H1 (cell line): Measurements from ENCODE around the gene TMEM125. TPM values are rescaled to one million over a fixed set of nuclear protein-coding genes. Genes with fewer than 3 reads are reported as not detected.

Source experiments
- CTCF ChIA-PET: fragments of 300-600 bp; sonication (Branson Sonifier 250); formaldehyde crosslinking; loops from one replicate; lab custom pipeline; 2021; ENCODE audit not compliant: partially characterized antibody; lab: Charles Lee
- POLR2A ChIA-PET: fragments of 300-600 bp; sonication (Branson Sonifier 250); formaldehyde crosslinking; loops from one replicate; lab custom pipeline; 2021; ENCODE audit warnings: inconsistent platforms; ENCODE audit not compliant: partially characterized antibody; lab: Charles Lee
- DNase-seq, 2 experiments: peaks; one replicate each; pipeline versions ENCODE4 v3.0.0 to v3.0.0-alpha.2; 2010 to 2022; ENCODE audit warnings: low spot score in 2 of 2, low read depth in 1 of 2, mixed read lengths in 1 of 2
- FAIRE-seq: peaks from 2 replicates; lab custom pipeline; 2011; peaks lifted over from hg19 to GRCh38; lab: Jason Lieb, UNC
- H2AFZ ChIP-seq: 2 replicates; pipeline ENCODE4 v1.8.1; 2012; ENCODE audit warnings: low read length, inconsistent platforms
- H2AK5ac ChIP-seq: 2 replicates; pipeline ENCODE4 v1.6.1; 2013; ENCODE audit warnings: low read depth, low read length
- H2BK120ac ChIP-seq: replicated peaks from 2 replicates; pipeline ENCODE3; 2013; ENCODE audit warnings: low read depth, low read length, inconsistent platforms
- H2BK12ac ChIP-seq: 2 replicates; pipeline ENCODE4 v1.6.1; 2013; ENCODE audit warnings: low read depth, low read length
- H2BK15ac ChIP-seq: 2 replicates; pipeline ENCODE4 v1.6.1; 2013; ENCODE audit warnings: low read length
- H2BK20ac ChIP-seq: 2 replicates; pipeline ENCODE4 v1.6.1; 2013; ENCODE audit warnings: low read length
- H2BK5ac ChIP-seq: 2 replicates; pipeline ENCODE4 v1.6.1; 2013; ENCODE audit warnings: low read depth, low read length
- H3K14ac ChIP-seq: 2 replicates; pipeline ENCODE4 v1.6.1; 2013; ENCODE audit warnings: inconsistent platforms; ENCODE audit not compliant: insufficient read length
- H3K18ac ChIP-seq: 2 replicates; pipeline ENCODE4 v1.6.1; 2013; ENCODE audit warnings: low read length; ENCODE audit errors: extremely low read depth
- H3K23ac ChIP-seq: 2 replicates; pipeline ENCODE4 v1.6.1; 2013; ENCODE audit warnings: inconsistent platforms; ENCODE audit not compliant: insufficient read length
- H3K23me2 ChIP-seq: 2 replicates; pipeline ENCODE4 v1.6.1; 2013; ENCODE audit warnings: low read depth, low read length
- H3K27ac ChIP-seq: 2 replicates; pipeline ENCODE4 v1.6.1; 2011; ENCODE audit warnings: low read depth, low read length, inconsistent platforms
- H3K27me3 ChIP-seq, 4 experiments: replicated peaks in 1 of 4; 1 replicate in 1 of 4; 2 replicates in 3 of 4; pipeline versions ENCODE4 v1.6.1 to v1.8.1; 2011 to 2013; ENCODE audit warnings: low read length in 3 of 4, mild to moderate bottlenecking in 3 of 4, inconsistent platforms in 2 of 4, mixed read lengths in 2 of 4, moderate library complexity in 1 of 4; ENCODE audit not compliant: control insufficient read depth in 3 of 4, insufficient read depth in 3 of 4; ENCODE audit errors: extremely low read depth in 1 of 4
- H3K36me3 ChIP-seq, 4 experiments: 2 replicates each; pipeline versions ENCODE4 v1.6.1 to v1.8.1; 2011 to 2013; ENCODE audit warnings: mild to moderate bottlenecking in 4 of 4, low read length in 3 of 4, moderate library complexity in 2 of 4, control low read depth in 1 of 4, inconsistent platforms in 1 of 4; ENCODE audit not compliant: insufficient read depth in 4 of 4, control insufficient read depth in 2 of 4
- H3K4ac ChIP-seq: replicated peaks from 2 replicates; pipeline ENCODE3; 2013; ENCODE audit warnings: low read length, low read depth, mixed read lengths, inconsistent platforms; ENCODE audit not compliant: insufficient read length
- H3K4me1 ChIP-seq, 4 experiments: replicated peaks in 1 of 4; 1 replicate in 1 of 4; 2 replicates in 3 of 4; pipeline versions ENCODE4 v1.6.1 to v1.8.1; 2011 to 2013; ENCODE audit warnings: low read length in 3 of 4, inconsistent platforms in 2 of 4, mixed read lengths in 1 of 4; ENCODE audit not compliant: insufficient read depth in 4 of 4, control insufficient read depth in 3 of 4
- H3K4me2 ChIP-seq, 2 experiments: 2 replicates each; pipeline versions ENCODE4 v1.6.1 to v1.8.1; 2011 to 2013; ENCODE audit warnings: low read depth in 2 of 2, low read length in 2 of 2, control low read depth in 1 of 2, inconsistent platforms in 1 of 2, mild to moderate bottlenecking in 1 of 2; ENCODE audit not compliant: insufficient read depth in 1 of 2
- H3K4me3 ChIP-seq, 4 experiments: fragments of 200-600, 300-600 bp in 1 of 4; sonication (generic), shearing (Covaris generic), sonication (Bioruptor Twin) in 1 of 4; 2 replicates each; pipeline versions ENCODE4 v1.5.1 to v1.8.1; 2011 to 2016; ENCODE audit warnings: low read length in 4 of 4, low read depth in 3 of 4, control low read depth in 2 of 4, inconsistent platforms in 2 of 4, mild to moderate bottlenecking in 2 of 4, mixed read lengths in 1 of 4, moderate library complexity in 1 of 4; ENCODE audit not compliant: insufficient read depth in 2 of 4; ENCODE audit errors: extremely low read depth in 1 of 4
- H3K56ac ChIP-seq: replicated peaks from 2 replicates; pipeline ENCODE3; 2013; ENCODE audit warnings: low read depth, mild to moderate bottlenecking, mixed read lengths, low read length, inconsistent platforms; ENCODE audit not compliant: insufficient read length
- H3K79me1 ChIP-seq: 2 replicates; pipeline ENCODE4 v1.6.1; 2013; ENCODE audit warnings: low read depth, low read length, control low read depth
- H3K79me2 ChIP-seq, 2 experiments: 2 replicates each; pipeline versions ENCODE4 v1.6.1 to v1.8.1; 2012 to 2013; ENCODE audit warnings: low read length in 2 of 2, mild to moderate bottlenecking in 2 of 2, inconsistent platforms in 1 of 2; ENCODE audit not compliant: insufficient read depth in 2 of 2, control insufficient read depth in 1 of 2
- H3K9ac ChIP-seq, 4 experiments: replicated peaks in 1 of 4; 1 replicate in 1 of 4; 2 replicates in 3 of 4; pipeline versions ENCODE4 v1.6.1 to v1.8.1; 2011 to 2013; ENCODE audit warnings: low read depth in 3 of 4, low read length in 3 of 4, control low read depth in 2 of 4, mild to moderate bottlenecking in 2 of 4, moderate library complexity in 2 of 4, inconsistent platforms in 1 of 4; ENCODE audit errors: extremely low read depth in 1 of 4
- H3K9me3 ChIP-seq, 2 experiments: 2 replicates each; pipeline versions ENCODE4 v1.6.1 to v1.8.1; 2012 to 2013; ENCODE audit warnings: mild to moderate bottlenecking in 2 of 2, moderate library complexity in 2 of 2, control low read depth in 1 of 2, inconsistent platforms in 1 of 2, low read depth in 1 of 2, low read length in 1 of 2, mixed read lengths in 1 of 2; ENCODE audit not compliant: insufficient read depth in 2 of 2
- H4K20me1 ChIP-seq, 2 experiments: replicated peaks in 1 of 2; 2 replicates each; pipeline versions ENCODE3 to v1.8.1; 2011 to 2013; ENCODE audit warnings: inconsistent platforms in 2 of 2, low read length in 2 of 2, mild to moderate bottlenecking in 1 of 2; ENCODE audit not compliant: insufficient read depth in 2 of 2, control insufficient read depth in 1 of 2
- H4K5ac ChIP-seq: 2 replicates; pipeline ENCODE4 v1.6.1; 2013; ENCODE audit warnings: low read length, low read depth, mixed read lengths, inconsistent platforms; ENCODE audit not compliant: insufficient read length
- H4K8ac ChIP-seq: 2 replicates; pipeline ENCODE4 v1.8.0; 2013; ENCODE audit warnings: mild to moderate bottlenecking, moderate library complexity, low read length, inconsistent platforms; ENCODE audit not compliant: insufficient read depth; ENCODE audit errors: extremely low read depth
- H4K91ac ChIP-seq: replicated peaks from 2 replicates; pipeline ENCODE3; 2013; ENCODE audit warnings: low read length, mixed read lengths, inconsistent platforms; ENCODE audit not compliant: insufficient read length
- CEBPB ChIP-seq: IDR thresholded peaks from 2 replicates; pipeline ENCODE4 v1.6.1; 2012; ENCODE audit warnings: low read depth, low read length
- CREB1 ChIP-seq: IDR thresholded peaks from 2 replicates; pipeline ENCODE4 v1.6.1; 2012; ENCODE audit warnings: inconsistent platforms
- MAFK ChIP-seq: IDR thresholded peaks from 2 replicates; pipeline ENCODE4 v1.6.1; 2012; ENCODE audit warnings: low read depth, mild to moderate bottlenecking, improper control_type of control experiment, low read length
- MAX ChIP-seq: IDR thresholded peaks from 2 replicates; pipeline ENCODE4 v1.6.1; 2012; ENCODE audit warnings: inconsistent platforms
- NANOG ChIP-seq: IDR thresholded peaks from 2 replicates; pipeline ENCODE4 v1.6.1; 2011; ENCODE audit warnings: low read length, low read depth, mild to moderate bottlenecking, inconsistent platforms; ENCODE audit not compliant: insufficient read depth, poor library complexity, severe bottlenecking
- RBBP5 ChIP-seq: IDR thresholded peaks from 2 replicates; pipeline ENCODE4 v1.7.1; 2012; ENCODE audit warnings: low read depth, mild to moderate bottlenecking, inconsistent platforms, low read length, moderate library complexity, borderline replicate concordance
- SUZ12 ChIP-seq: fragments of 200-600 bp; sonication (generic); IDR thresholded peaks from 2 replicates; pipeline ENCODE4 v1.6.1; 2012; ENCODE audit warnings: mild to moderate bottlenecking, inconsistent platforms, low read length, moderate library complexity, mixed read lengths
- USF2 ChIP-seq: IDR thresholded peaks from 2 replicates; pipeline ENCODE4 v1.6.1; 2011; ENCODE audit warnings: low read length, improper control_type of control experiment
- WGBS, 2 experiments: shearing (Covaris generic) in 1 of 2; methylation state at CpG; one replicate each; pipeline versions ENCODE4 v1.1.6 to v1.1.7; 2013 to 2015; ENCODE audit warnings: low lambda C conversion rate in 2 of 2, mixed read lengths in 2 of 2, inconsistent platforms in 1 of 2, low coverage in 1 of 2, missing lambda C conversion rate in 1 of 2; ENCODE audit not compliant: insufficient replicate concordance in 2 of 2, insufficient coverage in 1 of 2, insufficient read length in 1 of 2; ENCODE audit errors: extremely low coverage in 1 of 2, missing lambda C conversion rate in 1 of 2; 5-methylcytosine and 5-hydroxymethylcytosine counted together
- polyA plus RNA-seq, 7 experiments: library from polyadenylated mRNA; depleted of rRNA in 3 of 7; stranded (reverse) in 5 of 7; unstranded in 2 of 7; fragments of >200 nt in 5 of 7; fragments of 200-250 nt in 2 of 7; gene quantifications; 1 replicate in 5 of 7; 2 replicates in 1 of 7; 4 replicates in 1 of 7; pipeline versions ENCODE4 v1.2.1 to v1.2.3, GENCODE V29; 2011 to 2013; ENCODE audit warnings: missing spikeins in 2 of 7, mixed read lengths in 2 of 7
- total RNA-seq: library from RNA; stranded (reverse); fragmentation: NEBNext Ultra II Directional; extraction: Animal tissue kit (Norgen Biotek cat#: 25700); gene quantifications from 2 replicates; pipeline ENCODE4 v1.2.1, GENCODE V29; 2021

The TMEM125 gene
- total and polyA plus RNA-seq, 2 of the 8 experiments (the other 6 are each of a cell fraction or from before 2014, with no cell fraction given), result 26.5 to 46.7 TPM

DNA sequence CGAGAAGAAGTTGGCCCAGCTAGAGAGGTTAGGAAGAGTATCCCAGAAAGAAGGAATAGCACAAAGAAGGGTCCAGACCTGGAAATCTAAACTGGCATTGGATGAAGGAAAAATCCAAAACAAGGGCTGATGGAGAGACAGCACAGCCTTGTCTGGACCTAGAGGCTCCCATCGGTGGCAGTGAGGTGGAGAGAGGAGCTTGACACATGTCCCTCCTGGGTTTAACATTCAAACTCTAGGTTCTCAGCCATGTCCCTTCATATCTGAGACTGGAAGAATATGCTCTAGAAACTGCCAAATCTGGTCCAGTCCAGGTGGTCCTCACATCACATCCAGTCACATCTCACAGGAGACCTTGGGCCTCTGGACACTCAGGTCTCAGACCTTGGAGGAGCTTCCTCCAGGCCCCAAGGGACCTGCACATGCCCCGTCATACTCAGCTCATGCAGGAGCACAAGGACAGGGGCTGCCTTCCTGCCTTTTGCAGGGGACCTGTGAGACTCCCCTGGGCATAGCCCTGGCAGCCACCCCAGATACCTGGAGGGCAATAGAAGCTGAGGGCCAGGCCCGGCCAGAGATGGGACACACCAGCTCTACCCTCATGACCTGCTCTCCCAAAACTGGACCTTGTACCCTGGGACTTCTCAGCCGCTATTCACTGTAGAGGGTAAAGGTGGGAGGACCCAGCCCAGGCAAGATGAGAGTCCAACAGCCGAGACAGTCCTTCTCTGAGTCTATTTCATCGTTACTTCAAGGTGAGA is 7.5 kb downstream of the TMEM125 start:
- Histone ChIP-seq H2BK12ac (no peak overlapping the region), H3K9me3 (no peaks in the 10 kb centered on the region), H3K18ac (no peak overlapping the region), H4K20me1 (no peaks in the 10 kb centered on the region), H4K5ac (no peak overlapping the region), H2BK5ac (no peak overlapping the region), H2BK20ac (no peak overlapping the region), H3K27me3 (no peaks in the 10 kb centered on the region), H2BK15ac (no peak overlapping the region; the same call in 1 of the 2 replicates), H4K8ac (no peak overlapping the region), H3K23me2 (no peaks in the 10 kb centered on the region; the same call in 1 of the 2 replicates), H3K23ac (no peak overlapping the region), H3K27ac (no peak overlapping the region), H2AFZ (no peak overlapping the region), H3K4me3 (no peak overlapping the region), H2AK5ac (no peak overlapping the region), H3K79me1 (no peaks in the 10 kb centered on the region), H3K36me3 (peaks cover 2 to 12% (median 6%) of the 10 kb centered on the region in 4 experiments; a peak in 6 of 8 replicates), H2BK120ac (no peak overlapping the region), H3K9ac (no peak overlapping the region), H3K4ac (no peak overlapping the region), H3K79me2 (no peaks in the 10 kb centered on the region), H3K14ac (no peak overlapping the region), H3K4me1 (no peaks in the 10 kb centered on the region; a peak in 1 of 7 replicates), H3K4me2 (no peak overlapping the region), H4K91ac (no peak overlapping the region), H3K56ac (no peak overlapping the region)
- FAIRE-seq, result no peak
- no peak for DNase-seq
- TF ChIP-seq CEBPB (no peak), RBBP5 (no peak), NANOG (no peak), MAFK (no peak), USF2 (no peak), SUZ12 (no peak), CREB1 (no peak), MAX (no peak)
- 81% methylated on average over 7 of the region's 7 CpGs; no CpG with 5 or more reads in 1 of the 2 experiments for whole genome bisulfite sequencing, 2 experiments
- ChIA-PET CTCF (interaction anchor here (0.8 to 1.9 kb wide), 4 partner anchors 8 to 134 kb away, joined by 3 to 5 read pairs (median 4); partner anchors contain the start of genes C1orf210 and CDC20), POLR2A (interaction anchor here (1.3 to 2.0 kb wide), 4 partner anchors 9 to 73 kb away, joined by 4 to 7 read pairs (median 4); partner anchors contain the start of genes C1orf210 and TIE1)
